Right renal cortex interstitium (tissue), 3 donors: ENCODE data around the gene CAMK4. TPM values are rescaled to one million over a fixed set of nuclear protein-coding genes. Genes with fewer than 3 reads are reported as not detected.

Source experiments
- DNase-seq, 3 donors: peaks; one replicate each; pipeline ENCODE4 v3.0.0-alpha.2; 2013; ENCODE audit warnings: low read depth in 3 of 3, low spot score in 2 of 3
- polyA plus RNA-seq, 3 donors: library from polyadenylated mRNA; unstranded; fragments of 120-200 nt; gene quantifications; one replicate each; pipeline ENCODE4 v1.2.1, GENCODE V29; 2013; ENCODE audit not compliant: insufficient read length in 3 of 3

The CAMK4 gene
- polyA plus RNA-seq, 3 donors = 3.6 to 4.6 (median 4.0) TPM

- DNase-seq = no peak
Measured at GRCh38 chr5:111469293-111469896, 245.2 kb downstream of the CAMK4 start.

GRCh38 chr5:111469903-111470302 lies 245.7 kb downstream of the CAMK4 start:
- DNase-seq = no peak

DNA sequence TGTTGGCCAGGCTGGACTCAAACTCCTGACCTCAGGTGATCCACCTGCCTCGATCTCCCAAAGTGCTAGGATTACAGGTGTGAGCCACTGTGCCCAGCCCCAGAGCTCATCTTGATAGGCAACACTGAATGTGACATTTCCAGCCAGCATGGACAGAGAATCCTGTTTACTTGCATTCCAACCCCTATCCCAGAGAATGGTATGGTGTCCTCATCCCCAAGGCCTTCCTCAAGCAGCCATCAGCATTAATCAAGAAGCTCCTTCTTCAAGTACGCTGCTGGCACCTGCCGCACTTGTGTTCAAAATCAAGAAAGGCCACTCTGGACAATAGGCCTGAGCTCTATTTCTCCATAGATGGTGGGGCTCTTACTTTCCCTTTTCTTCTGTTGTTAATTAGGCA lies 247.9 kb downstream of the CAMK4 start:
- no peak for DNase-seq

DNA sequence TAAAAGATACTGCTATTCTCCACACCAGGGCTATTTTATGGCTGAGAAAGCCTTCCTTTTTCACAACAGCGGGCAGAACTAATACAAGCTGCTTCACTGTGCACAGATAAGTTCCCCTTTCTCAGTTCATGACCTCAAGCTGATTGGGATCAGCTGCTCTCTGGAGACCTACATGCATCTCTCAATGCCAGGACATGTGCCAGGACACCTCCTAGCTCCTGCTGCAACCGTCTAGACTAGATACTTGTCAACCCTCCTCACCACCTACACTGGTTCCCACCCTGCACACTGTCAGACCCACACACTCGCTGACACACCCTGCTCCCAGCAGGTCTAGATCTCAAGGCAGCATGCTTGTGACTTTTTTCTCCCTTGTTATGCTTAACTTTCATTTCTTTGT lies 248.4 kb downstream of the CAMK4 start:
- DNase-seq = no peak

GRCh38 chr5:111478266-111478665 lies 254.1 kb downstream of the CAMK4 start:
- no peak for DNase-seq

GRCh38 chr5:111478898-111479297 lies 254.7 kb downstream of the CAMK4 start:
- no peak for DNase-seq

DNA sequence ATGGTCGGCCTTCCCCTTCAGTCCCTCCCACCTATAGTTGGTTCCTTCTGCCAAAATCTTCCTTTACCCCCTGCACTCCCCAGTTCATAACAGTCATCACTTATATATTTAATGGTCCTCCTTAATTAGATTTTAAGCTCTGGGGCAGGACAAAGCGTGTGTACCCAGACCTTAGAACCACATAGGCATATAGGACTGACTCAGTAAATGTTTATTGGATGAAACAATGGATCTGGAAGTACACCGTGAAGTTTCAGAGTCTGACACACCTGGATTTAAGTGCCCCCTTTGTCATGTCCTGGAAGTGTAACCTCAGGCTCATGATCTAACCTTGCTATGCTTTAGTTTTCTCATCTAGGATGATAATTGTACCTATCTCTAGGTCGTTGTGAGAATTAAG lies 256.2 kb downstream of the CAMK4 start:
- DNase-seq = no peak

GRCh38 chr5:111486055-111486454 lies 261.9 kb downstream of the CAMK4 start:
- DNase-seq = no peak

- DNase-seq = no peak
Measured at GRCh38 chr5:111486926-111487325, 262.7 kb downstream of the CAMK4 start.

DNA sequence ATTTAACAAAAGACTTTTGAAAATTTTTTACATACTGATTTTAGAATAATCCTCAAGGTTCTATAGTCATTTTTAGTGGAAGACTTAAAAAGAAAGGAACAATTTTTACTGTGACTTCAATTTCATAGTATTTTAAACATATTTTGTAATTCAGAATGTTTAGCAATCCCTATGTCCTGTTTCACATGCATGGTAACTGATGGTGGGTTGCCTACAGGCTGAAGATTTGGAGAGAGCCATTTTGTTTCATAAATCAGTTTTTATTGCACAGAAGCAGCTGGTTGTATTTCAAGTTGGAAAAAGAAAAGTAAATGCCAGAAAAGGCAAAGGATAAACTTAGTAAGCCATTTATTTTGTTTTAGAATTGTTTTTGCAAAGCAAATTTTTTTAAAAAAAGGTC lies 264.2 kb downstream of the CAMK4 start:
- DNase-seq = no peak

DNA sequence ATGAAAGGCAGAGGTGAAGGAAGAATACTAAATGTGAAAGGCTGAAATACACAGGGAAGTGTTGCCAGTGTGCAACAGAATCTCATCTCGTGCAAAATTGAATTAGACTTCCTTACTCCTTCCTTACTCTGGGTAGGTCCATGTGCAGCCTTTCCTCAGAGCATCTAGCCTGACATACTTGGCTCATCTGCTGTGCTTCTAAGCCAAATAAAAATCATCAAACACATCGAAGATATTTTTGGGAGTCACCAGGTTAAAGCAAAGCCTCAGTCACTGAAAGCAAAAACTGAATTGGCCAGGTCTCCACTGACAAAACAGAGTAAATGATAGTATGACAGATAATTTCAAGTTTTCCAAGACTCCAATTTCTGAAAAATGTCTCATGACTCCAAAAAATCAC lies 268.8 kb downstream of the CAMK4 start:
- no peak for DNase-seq

GRCh38 chr5:111494355-111494999 lies 270.3 kb downstream of the CAMK4 start:
- DNase-seq = no peak

GRCh38 chr5:111495159-111495558 lies 271.0 kb downstream of the CAMK4 start:
- no peak for DNase-seq

DNA sequence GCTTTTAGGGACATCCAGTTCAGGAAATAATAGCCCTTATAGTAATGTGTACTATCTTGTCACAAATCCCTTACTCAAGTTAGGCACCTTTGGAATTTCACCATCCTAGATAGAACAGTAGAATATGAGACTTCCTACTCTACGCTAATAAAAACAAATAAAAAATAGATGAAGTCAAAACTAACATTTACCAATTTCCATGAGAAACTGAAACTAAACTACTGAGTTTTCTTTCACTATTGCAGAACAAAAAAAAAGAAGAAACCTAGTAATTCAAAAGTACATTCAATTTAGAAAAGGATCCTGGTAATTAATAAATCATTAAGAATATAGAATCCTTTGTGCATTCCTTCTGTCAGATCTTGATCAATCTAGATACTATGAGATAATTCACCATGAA lies 274.2 kb downstream of the CAMK4 start:
- DNase-seq = no peak

- no peak for DNase-seq
Measured at GRCh38 chr5:111502956-111503355, 278.8 kb downstream of the CAMK4 start.

GRCh38 chr5:111505096-111505495 lies 280.9 kb downstream of the CAMK4 start:
- peak in 1 of 3 donors; percentile 7 for DNase-seq

GRCh38 chr5:111507276-111507675 lies 283.1 kb downstream of the CAMK4 start:
- no peak for DNase-seq

DNA sequence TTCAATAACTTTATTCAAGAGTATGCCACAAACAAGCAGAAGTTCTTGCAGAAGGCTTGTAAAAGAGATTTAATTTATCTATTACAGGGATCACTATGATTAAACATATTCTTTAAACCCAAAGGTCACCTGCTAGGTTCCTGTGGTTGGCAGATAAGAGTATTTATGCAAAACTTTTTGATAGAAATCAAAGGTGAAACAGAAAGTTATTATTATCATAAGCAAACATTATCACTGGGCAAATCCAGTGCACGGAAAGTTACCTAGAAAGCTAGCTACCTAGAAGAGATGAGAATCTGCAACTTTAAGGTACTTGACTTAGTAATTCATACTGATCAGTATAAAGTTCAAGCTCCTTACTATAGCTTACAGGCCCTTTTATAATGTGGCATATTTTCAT lies 284.9 kb downstream of the CAMK4 start:
- DNase-seq = no peak

DNA sequence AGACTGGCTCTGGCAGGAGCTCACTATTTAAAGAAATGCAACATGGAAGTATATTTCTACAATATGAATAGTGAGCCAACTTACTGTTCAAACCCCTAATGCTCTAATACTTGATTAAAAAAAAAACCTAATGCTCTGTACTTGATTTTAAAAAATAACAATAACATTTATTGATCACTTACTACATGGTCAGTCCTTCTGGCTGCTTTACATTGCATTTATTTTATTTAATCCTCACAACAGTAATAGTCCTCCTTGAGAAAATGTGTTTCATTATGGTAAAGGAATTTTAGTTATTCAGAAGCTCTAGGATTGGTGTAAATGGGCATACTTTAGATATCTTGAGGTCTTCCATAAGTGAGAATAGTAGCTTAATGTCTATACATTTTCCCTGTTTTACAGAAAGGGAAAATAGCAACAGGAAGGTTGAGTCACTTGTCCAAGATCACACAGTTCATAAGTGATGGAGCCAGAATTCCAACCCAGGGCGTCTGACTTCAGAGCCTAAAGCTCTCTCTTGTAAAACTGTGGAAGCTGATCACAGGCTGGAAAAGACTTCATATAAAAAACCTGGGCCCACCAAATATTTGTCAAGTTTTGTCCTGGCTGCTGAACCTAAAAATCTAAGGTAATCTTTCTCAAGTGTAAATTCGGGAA lies 287.1 kb downstream of the CAMK4 start:
- DNase-seq = no peak

GRCh38 chr5:111511831-111512374 lies 287.7 kb downstream of the CAMK4 start:
- no peak for DNase-seq

DNA sequence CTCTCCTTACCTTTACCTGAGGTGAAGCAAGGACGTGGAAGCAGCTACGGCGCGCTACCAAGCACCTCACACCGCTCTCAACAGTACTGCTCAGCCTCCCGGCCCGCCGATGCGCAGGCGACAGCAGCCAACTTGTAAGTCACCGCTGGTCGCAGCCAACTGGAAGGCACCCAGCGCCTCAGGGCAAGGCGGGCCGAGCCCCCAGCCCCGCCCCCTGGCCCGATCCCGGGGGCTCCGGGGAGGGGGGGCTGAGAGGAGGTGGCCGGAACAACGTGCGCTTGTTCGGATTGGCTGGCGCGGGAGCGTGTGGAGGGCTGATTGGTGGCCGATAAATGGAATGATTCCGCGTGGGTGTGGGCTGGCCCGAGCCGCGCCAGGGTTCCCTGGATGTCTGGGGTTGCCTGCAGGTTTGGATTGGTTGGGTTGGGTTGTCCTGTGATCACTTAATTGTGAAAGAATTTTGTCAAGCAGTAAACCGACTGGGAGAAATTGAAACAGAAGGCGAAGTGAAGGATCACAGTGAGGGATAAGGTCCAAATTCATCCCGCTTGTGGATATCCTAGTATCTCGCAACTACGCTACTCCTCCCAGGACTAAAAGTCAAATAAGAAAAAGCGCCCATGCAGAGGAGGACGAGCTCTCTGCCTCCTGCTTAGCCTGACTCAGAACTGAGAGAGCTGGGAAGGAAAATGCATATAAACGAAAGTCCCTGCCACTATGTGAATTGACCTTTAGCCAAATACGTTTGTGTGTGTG lies 288.4 kb downstream of the CAMK4 start, which contains the start of gene STARD4:
Gene STARD4, minus strand, starts transcription at position 161 of the 756 bp plus-strand sequence. CDS start 5,102 bp downstream, outside the sequence.
- peak; percentile 75 to 87 (median 80) for DNase-seq
